H1 (cell line): ENCODE measurements around the gene FTCDNL1. TPM values are rescaled to one million over a fixed set of nuclear protein-coding genes. Genes with fewer than 3 reads are reported as not detected.

ENCODE experiments used
- CTCF ChIA-PET: fragments of 300-600 bp; sonication (Branson Sonifier 250); formaldehyde crosslinking; loops from one replicate; lab custom pipeline; 2021; ENCODE audit not compliant: partially characterized antibody; lab: Charles Lee
- POLR2A ChIA-PET: fragments of 300-600 bp; sonication (Branson Sonifier 250); formaldehyde crosslinking; loops from one replicate; lab custom pipeline; 2021; ENCODE audit warnings: inconsistent platforms; ENCODE audit not compliant: partially characterized antibody; lab: Charles Lee
- DNase-seq, 2 experiments: peaks; one replicate each; pipeline versions ENCODE4 v3.0.0 to v3.0.0-alpha.2; 2010 to 2022; ENCODE audit warnings: low spot score in 2 of 2, low read depth in 1 of 2, mixed read lengths in 1 of 2
- FAIRE-seq: peaks from 2 replicates; lab custom pipeline; 2011; peaks lifted over from hg19 to GRCh38; lab: Jason Lieb, UNC
- H2AFZ ChIP-seq: 2 replicates; pipeline ENCODE4 v1.8.1; 2012; ENCODE audit warnings: low read length, inconsistent platforms
- H2AK5ac ChIP-seq: 2 replicates; pipeline ENCODE4 v1.6.1; 2013; ENCODE audit warnings: low read depth, low read length
- H2BK120ac ChIP-seq: replicated peaks from 2 replicates; pipeline ENCODE3; 2013; ENCODE audit warnings: low read depth, low read length, inconsistent platforms
- H2BK12ac ChIP-seq: 2 replicates; pipeline ENCODE4 v1.6.1; 2013; ENCODE audit warnings: low read depth, low read length
- H2BK15ac ChIP-seq: 2 replicates; pipeline ENCODE4 v1.6.1; 2013; ENCODE audit warnings: low read length
- H2BK20ac ChIP-seq: 2 replicates; pipeline ENCODE4 v1.6.1; 2013; ENCODE audit warnings: low read length
- H2BK5ac ChIP-seq: 2 replicates; pipeline ENCODE4 v1.6.1; 2013; ENCODE audit warnings: low read depth, low read length
- H3K14ac ChIP-seq: 2 replicates; pipeline ENCODE4 v1.6.1; 2013; ENCODE audit warnings: inconsistent platforms; ENCODE audit not compliant: insufficient read length
- H3K18ac ChIP-seq: 2 replicates; pipeline ENCODE4 v1.6.1; 2013; ENCODE audit warnings: low read length; ENCODE audit errors: extremely low read depth
- H3K23ac ChIP-seq: 2 replicates; pipeline ENCODE4 v1.6.1; 2013; ENCODE audit warnings: inconsistent platforms; ENCODE audit not compliant: insufficient read length
- H3K23me2 ChIP-seq: 2 replicates; pipeline ENCODE4 v1.6.1; 2013; ENCODE audit warnings: low read depth, low read length
- H3K27ac ChIP-seq: 2 replicates; pipeline ENCODE4 v1.6.1; 2011; ENCODE audit warnings: low read depth, low read length, inconsistent platforms
- H3K27me3 ChIP-seq, 4 experiments: replicated peaks in 1 of 4; 1 replicate in 1 of 4; 2 replicates in 3 of 4; pipeline versions ENCODE4 v1.6.1 to v1.8.1; 2011 to 2013; ENCODE audit warnings: low read length in 3 of 4, mild to moderate bottlenecking in 3 of 4, inconsistent platforms in 2 of 4, mixed read lengths in 2 of 4, moderate library complexity in 1 of 4; ENCODE audit not compliant: control insufficient read depth in 3 of 4, insufficient read depth in 3 of 4; ENCODE audit errors: extremely low read depth in 1 of 4
- H3K36me3 ChIP-seq, 4 experiments: 2 replicates each; pipeline versions ENCODE4 v1.6.1 to v1.8.1; 2011 to 2013; ENCODE audit warnings: mild to moderate bottlenecking in 4 of 4, low read length in 3 of 4, moderate library complexity in 2 of 4, control low read depth in 1 of 4, inconsistent platforms in 1 of 4; ENCODE audit not compliant: insufficient read depth in 4 of 4, control insufficient read depth in 2 of 4
- H3K4ac ChIP-seq: replicated peaks from 2 replicates; pipeline ENCODE3; 2013; ENCODE audit warnings: low read length, low read depth, mixed read lengths, inconsistent platforms; ENCODE audit not compliant: insufficient read length
- H3K4me1 ChIP-seq, 4 experiments: replicated peaks in 1 of 4; 1 replicate in 1 of 4; 2 replicates in 3 of 4; pipeline versions ENCODE4 v1.6.1 to v1.8.1; 2011 to 2013; ENCODE audit warnings: low read length in 3 of 4, inconsistent platforms in 2 of 4, mixed read lengths in 1 of 4; ENCODE audit not compliant: insufficient read depth in 4 of 4, control insufficient read depth in 3 of 4
- H3K4me2 ChIP-seq, 2 experiments: 2 replicates each; pipeline versions ENCODE4 v1.6.1 to v1.8.1; 2011 to 2013; ENCODE audit warnings: low read depth in 2 of 2, low read length in 2 of 2, control low read depth in 1 of 2, inconsistent platforms in 1 of 2, mild to moderate bottlenecking in 1 of 2; ENCODE audit not compliant: insufficient read depth in 1 of 2
- H3K4me3 ChIP-seq, 4 experiments: fragments of 200-600, 300-600 bp in 1 of 4; sonication (generic), shearing (Covaris generic), sonication (Bioruptor Twin) in 1 of 4; 2 replicates each; pipeline versions ENCODE4 v1.5.1 to v1.8.1; 2011 to 2016; ENCODE audit warnings: low read length in 4 of 4, low read depth in 3 of 4, control low read depth in 2 of 4, inconsistent platforms in 2 of 4, mild to moderate bottlenecking in 2 of 4, mixed read lengths in 1 of 4, moderate library complexity in 1 of 4; ENCODE audit not compliant: insufficient read depth in 2 of 4; ENCODE audit errors: extremely low read depth in 1 of 4
- H3K56ac ChIP-seq: replicated peaks from 2 replicates; pipeline ENCODE3; 2013; ENCODE audit warnings: low read depth, mild to moderate bottlenecking, mixed read lengths, low read length, inconsistent platforms; ENCODE audit not compliant: insufficient read length
- H3K79me1 ChIP-seq: 2 replicates; pipeline ENCODE4 v1.6.1; 2013; ENCODE audit warnings: low read depth, low read length, control low read depth
- H3K79me2 ChIP-seq, 2 experiments: 2 replicates each; pipeline versions ENCODE4 v1.6.1 to v1.8.1; 2012 to 2013; ENCODE audit warnings: low read length in 2 of 2, mild to moderate bottlenecking in 2 of 2, inconsistent platforms in 1 of 2; ENCODE audit not compliant: insufficient read depth in 2 of 2, control insufficient read depth in 1 of 2
- H3K9ac ChIP-seq, 4 experiments: replicated peaks in 1 of 4; 1 replicate in 1 of 4; 2 replicates in 3 of 4; pipeline versions ENCODE4 v1.6.1 to v1.8.1; 2011 to 2013; ENCODE audit warnings: low read depth in 3 of 4, low read length in 3 of 4, control low read depth in 2 of 4, mild to moderate bottlenecking in 2 of 4, moderate library complexity in 2 of 4, inconsistent platforms in 1 of 4; ENCODE audit errors: extremely low read depth in 1 of 4
- H3K9me3 ChIP-seq, 2 experiments: 2 replicates each; pipeline versions ENCODE4 v1.6.1 to v1.8.1; 2012 to 2013; ENCODE audit warnings: mild to moderate bottlenecking in 2 of 2, moderate library complexity in 2 of 2, control low read depth in 1 of 2, inconsistent platforms in 1 of 2, low read depth in 1 of 2, low read length in 1 of 2, mixed read lengths in 1 of 2; ENCODE audit not compliant: insufficient read depth in 2 of 2
- H4K20me1 ChIP-seq, 2 experiments: replicated peaks in 1 of 2; 2 replicates each; pipeline versions ENCODE3 to v1.8.1; 2011 to 2013; ENCODE audit warnings: inconsistent platforms in 2 of 2, low read length in 2 of 2, mild to moderate bottlenecking in 1 of 2; ENCODE audit not compliant: insufficient read depth in 2 of 2, control insufficient read depth in 1 of 2
- H4K5ac ChIP-seq: 2 replicates; pipeline ENCODE4 v1.6.1; 2013; ENCODE audit warnings: low read length, low read depth, mixed read lengths, inconsistent platforms; ENCODE audit not compliant: insufficient read length
- H4K8ac ChIP-seq: 2 replicates; pipeline ENCODE4 v1.8.0; 2013; ENCODE audit warnings: mild to moderate bottlenecking, moderate library complexity, low read length, inconsistent platforms; ENCODE audit not compliant: insufficient read depth; ENCODE audit errors: extremely low read depth
- H4K91ac ChIP-seq: replicated peaks from 2 replicates; pipeline ENCODE3; 2013; ENCODE audit warnings: low read length, mixed read lengths, inconsistent platforms; ENCODE audit not compliant: insufficient read length
- CBX8 ChIP-seq: fragments of 300-800, 300-1000 bp; sonication (generic); IDR thresholded peaks from 2 replicates; pipeline ENCODE4 v1.7.1; 2016; ENCODE audit warnings: low read depth, low read length, borderline replicate concordance
- EGR1 ChIP-seq: IDR thresholded peaks from 2 replicates; pipeline ENCODE4 v1.6.1; 2011; ENCODE audit warnings: low read depth, low read length, borderline replicate concordance
- GABPA ChIP-seq: IDR thresholded peaks from 2 replicates; pipeline ENCODE4 v1.6.1; 2011; ENCODE audit warnings: mild to moderate bottlenecking, low read length, moderate library complexity, borderline replicate concordance; ENCODE audit not compliant: insufficient read depth
- NANOG ChIP-seq: IDR thresholded peaks from 2 replicates; pipeline ENCODE4 v1.6.1; 2011; ENCODE audit warnings: low read length, low read depth, mild to moderate bottlenecking, inconsistent platforms; ENCODE audit not compliant: insufficient read depth, poor library complexity, severe bottlenecking
- PHF8 ChIP-seq: fragments of 200-600 bp; sonication (generic); conservative IDR thresholded peaks from 2 replicates; pipeline ENCODE4 v1.7.1; 2012; ENCODE audit warnings: low read depth, mild to moderate bottlenecking, inconsistent platforms, low read length, moderate library complexity
- POU5F1 ChIP-seq: IDR thresholded peaks from 2 replicates; pipeline ENCODE4 v1.6.1; 2011; ENCODE audit warnings: low read depth, mild to moderate bottlenecking, low read length, moderate library complexity
- RXRA ChIP-seq: IDR thresholded peaks from 2 replicates; pipeline ENCODE4 v1.6.1; 2011; ENCODE audit warnings: low read depth, mild to moderate bottlenecking, low read length, moderate library complexity; ENCODE audit not compliant: insufficient read depth
- SAP30 ChIP-seq: fragments of 300-600 bp; sonication (generic); IDR thresholded peaks from 2 replicates; pipeline ENCODE4 v1.7.1; 2012; ENCODE audit warnings: low read length, moderate library complexity, mild to moderate bottlenecking, inconsistent platforms; ENCODE audit not compliant: insufficient read depth, insufficient replicate concordance
- SUZ12 ChIP-seq: fragments of 200-600 bp; sonication (generic); IDR thresholded peaks from 2 replicates; pipeline ENCODE4 v1.6.1; 2012; ENCODE audit warnings: mild to moderate bottlenecking, inconsistent platforms, low read length, moderate library complexity, mixed read lengths
- TCF12 ChIP-seq: IDR thresholded peaks from 2 replicates; pipeline ENCODE4 v1.6.1; 2011; ENCODE audit warnings: low read depth, mild to moderate bottlenecking, low read length
- WGBS, 2 experiments: shearing (Covaris generic) in 1 of 2; methylation state at CpG; one replicate each; pipeline versions ENCODE4 v1.1.6 to v1.1.7; 2013 to 2015; ENCODE audit warnings: low lambda C conversion rate in 2 of 2, mixed read lengths in 2 of 2, inconsistent platforms in 1 of 2, low coverage in 1 of 2, missing lambda C conversion rate in 1 of 2; ENCODE audit not compliant: insufficient replicate concordance in 2 of 2, insufficient coverage in 1 of 2, insufficient read length in 1 of 2; ENCODE audit errors: extremely low coverage in 1 of 2, missing lambda C conversion rate in 1 of 2; 5-methylcytosine and 5-hydroxymethylcytosine counted together
- polyA plus RNA-seq, 7 experiments: library from polyadenylated mRNA; depleted of rRNA in 3 of 7; stranded (reverse) in 5 of 7; unstranded in 2 of 7; fragments of >200 nt in 5 of 7; fragments of 200-250 nt in 2 of 7; gene quantifications; 1 replicate in 5 of 7; 2 replicates in 1 of 7; 4 replicates in 1 of 7; pipeline versions ENCODE4 v1.2.1 to v1.2.3, GENCODE V29; 2011 to 2013; ENCODE audit warnings: missing spikeins in 2 of 7, mixed read lengths in 2 of 7
- total RNA-seq: library from RNA; stranded (reverse); fragmentation: NEBNext Ultra II Directional; extraction: Animal tissue kit (Norgen Biotek cat#: 25700); gene quantifications from 2 replicates; pipeline ENCODE4 v1.2.1, GENCODE V29; 2021
- TF ChIP-seq, protein P1 (sequence below): IDR thresholded peaks from 2 replicates; pipeline ENCODE4 v1.6.1; 2012; ENCODE audit warnings: inconsistent platforms
- TF ChIP-seq, protein P2 (sequence below): IDR thresholded peaks from 2 replicates; pipeline ENCODE4 v1.6.1; 2012; ENCODE audit warnings: low read length, inconsistent platforms

FTCDNL1 gene
- total and polyA plus RNA-seq, 2 of the 8 experiments (the other 6 are each of a cell fraction or from before 2014, with no cell fraction given): 0.41 to 0.97 TPM

DNA sequence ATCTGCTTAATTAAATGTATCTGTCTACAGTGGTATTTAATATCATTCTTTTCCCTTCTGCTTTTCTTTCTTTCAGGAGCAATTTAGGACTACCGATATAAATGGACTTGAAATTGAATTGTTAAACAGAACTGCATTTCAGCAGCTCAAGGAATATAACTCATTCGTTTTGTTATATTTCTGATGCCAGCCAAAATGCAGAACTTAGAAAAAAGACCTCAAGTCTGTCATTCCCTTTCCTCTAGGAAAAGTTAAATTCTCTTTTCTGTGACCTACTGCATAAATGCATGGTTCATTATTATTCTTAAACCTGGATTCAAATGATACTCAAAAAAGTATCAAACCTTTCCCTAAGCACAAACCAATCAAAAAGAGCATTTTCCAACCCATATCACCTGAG lies 21.4 kb downstream of the FTCDNL1 start:
- no peaks in the 10 kb centered on the region for H3K79me2 ChIP-seq
- no peak overlapping the region for H3K27ac ChIP-seq
- H3K79me1 ChIP-seq: no peaks in the 10 kb centered on the region
- DNase-seq (no peak), FAIRE-seq (no peak)
- peaks cover 0 to 5% (median 0%) of the 10 kb centered on the region in 4 experiments; a peak in 1 of 7 replicates for H3K4me1 ChIP-seq
- no peak overlapping the region for H2BK120ac ChIP-seq
- H3K4me3 ChIP-seq: no peak overlapping the region
- WGBS, 2 experiments: 86% methylated on average over 2 of the region's 2 CpGs; no CpG with 5 or more reads in 1 of the 2 experiments
- no peak overlapping the region for H3K14ac ChIP-seq
- H3K56ac ChIP-seq: no peak overlapping the region
- H3K23me2 ChIP-seq: no peaks in the 10 kb centered on the region
- no peak overlapping the region for H3K4ac ChIP-seq
- no peak overlapping the region for H4K91ac ChIP-seq
- H3K36me3 ChIP-seq: no peaks in the 10 kb centered on the region
- no peak overlapping the region for H2AK5ac ChIP-seq
- H2BK12ac ChIP-seq: no peak overlapping the region
- H2BK15ac ChIP-seq: no peak overlapping the region
- no peak overlapping the region for H3K9ac ChIP-seq
- no peak overlapping the region for H2BK20ac ChIP-seq
- H2AFZ ChIP-seq: no peak overlapping the region
- H3K23ac ChIP-seq: no peak overlapping the region
- POLR2A ChIA-PET: no interaction called here
- no peak overlapping the region for H3K4me2 ChIP-seq
- H3K18ac ChIP-seq: no peak overlapping the region
- H4K5ac ChIP-seq: no peak overlapping the region
- H4K8ac ChIP-seq: no peak overlapping the region
- no peak overlapping the region for H2BK5ac ChIP-seq
- no peaks in the 10 kb centered on the region for H4K20me1 ChIP-seq
- CTCF ChIA-PET: interaction anchor here (1.5 kb wide), 1 partner anchor 11 kb away, joined by 6 read pairs; no protein-coding TSS in a partner anchor
- peaks cover 0 to 5% of the 10 kb centered on the region in 2 experiments; a peak in 1 of 4 replicates for H3K9me3 ChIP-seq
- peaks cover 0 to 1% (median 0%) of the 10 kb centered on the region in 4 experiments; a peak in 1 of 7 replicates for H3K27me3 ChIP-seq
- TF ChIP-seq, protein P1, sequence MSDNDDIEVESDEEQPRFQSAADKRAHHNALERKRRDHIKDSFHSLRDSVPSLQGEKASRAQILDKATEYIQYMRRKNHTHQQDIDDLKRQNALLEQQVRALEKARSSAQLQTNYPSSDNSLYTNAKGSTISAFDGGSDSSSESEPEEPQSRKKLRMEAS: no peak
- TF ChIP-seq PHF8 (no peak), CBX8 (no peak), POU5F1 (no peak), TCF12 (no peak), GABPA (no peak), EGR1 (no peak), SUZ12 (no peak), RXRA (no peak), SAP30 (no peak), NANOG (no peak)
- TF ChIP-seq, protein P2, sequence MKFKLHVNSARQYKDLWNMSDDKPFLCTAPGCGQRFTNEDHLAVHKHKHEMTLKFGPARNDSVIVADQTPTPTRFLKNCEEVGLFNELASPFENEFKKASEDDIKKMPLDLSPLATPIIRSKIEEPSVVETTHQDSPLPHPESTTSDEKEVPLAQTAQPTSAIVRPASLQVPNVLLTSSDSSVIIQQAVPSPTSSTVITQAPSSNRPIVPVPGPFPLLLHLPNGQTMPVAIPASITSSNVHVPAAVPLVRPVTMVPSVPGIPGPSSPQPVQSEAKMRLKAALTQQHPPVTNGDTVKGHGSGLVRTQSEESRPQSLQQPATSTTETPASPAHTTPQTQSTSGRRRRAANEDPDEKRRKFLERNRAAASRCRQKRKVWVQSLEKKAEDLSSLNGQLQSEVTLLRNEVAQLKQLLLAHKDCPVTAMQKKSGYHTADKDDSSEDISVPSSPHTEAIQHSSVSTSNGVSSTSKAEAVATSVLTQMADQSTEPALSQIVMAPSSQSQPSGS: no peak
